ENCODE data around the gene CELF5. TPM values are rescaled to one million over a fixed set of nuclear protein-coding genes. Genes with fewer than 3 reads are reported as not detected.
A peak's percentile ranks its signal among the peaks of the same experiment; 100 is the strongest.

The CELF5 gene
- total and polyA plus RNA-seq, 9 of the 15 experiments (the other 6 are each of a cell fraction or from before 2014, with no cell fraction given) = 0.01 to 0.56 (median 0.22) TPM

GRCh38 chr19:3183721-3184641 lies 40.5 kb upstream of the CELF5 start (continued):
- TF ChIP-seq SMAD4 (CRISPR knock-in tag; conservative IDR thresholded peaks at IDR 0.05) (0 out of 2 replicates have a peak, but pooled peaks have one; percentile 46), BRCA1 (IDR thresholded peaks at IDR 0.05) (no peak), BRCA1 (CRISPR knock-in tag; IDR thresholded peaks at IDR 0.05) (no peak), BCOR (IDR thresholded peaks at IDR 0.05) (peak; percentile 100), POLR3A (IDR thresholded peaks at IDR 0.05; ENCODE audit: borderline replicate concordance, extremely low read depth, insufficient read depth, insufficient read length) (no peak), NFE2L1 (tag; IDR thresholded peaks at IDR 0.05; ENCODE audit: borderline replicate concordance, low read depth) (no peak), ZBTB1 (CRISPR knock-in tag; IDR thresholded peaks at IDR 0.05; ENCODE audit: borderline replicate concordance, low read depth) (no peak), SP2 (IDR thresholded peaks at IDR 0.05; ENCODE audit: extremely low read depth, low read depth, low read length, poor library complexity, severe bottlenecking) (no peak), ZNF324 (CRISPR knock-in tag; IDR thresholded peaks at IDR 0.05) (no peak), ZBTB17 (CRISPR knock-in tag; IDR thresholded peaks at IDR 0.05) (no peak), RNF2 (IDR thresholded peaks at IDR 0.05) (no peak), RCOR1 (IDR thresholded peaks at IDR 0.05; ENCODE audit: borderline replicate concordance in 1 of 2, low read depth in 2 of 2, low read length in 2 of 2) (peak; percentile 39 to 95; a peak in 3 of 4 replicates), NUFIP1 (IDR thresholded peaks at IDR 0.05; ENCODE audit: partially characterized antibody) (no peak), SMAD3 (CRISPR knock-in tag; conservative IDR thresholded peaks at IDR 0.05) (no peak), BACH1 (tag; IDR thresholded peaks at IDR 0.05) (no peak), MEF2D (tag; conservative IDR thresholded peaks at IDR 0.05; ENCODE audit: low read depth) (no peak), SIX5 (IDR thresholded peaks at IDR 0.05; ENCODE audit: borderline replicate concordance in 1 of 2, insufficient read depth in 1 of 2, low read depth in 1 of 2, low read length in 2 of 2) (no peak), ZNF695 (CRISPR knock-in tag; IDR thresholded peaks at IDR 0.05) (no peak), MYBL2 (IDR thresholded peaks at IDR 0.05; ENCODE audit: low read depth) (no peak), MYBL2 (CRISPR knock-in tag; IDR thresholded peaks at IDR 0.05; ENCODE audit: borderline replicate concordance) (no peak), ZNF224 (CRISPR knock-in tag; IDR thresholded peaks at IDR 0.05) (no peak), EHMT2 (IDR thresholded peaks at IDR 0.05) (no peak)
- TF ChIP-seq, protein P1, sequence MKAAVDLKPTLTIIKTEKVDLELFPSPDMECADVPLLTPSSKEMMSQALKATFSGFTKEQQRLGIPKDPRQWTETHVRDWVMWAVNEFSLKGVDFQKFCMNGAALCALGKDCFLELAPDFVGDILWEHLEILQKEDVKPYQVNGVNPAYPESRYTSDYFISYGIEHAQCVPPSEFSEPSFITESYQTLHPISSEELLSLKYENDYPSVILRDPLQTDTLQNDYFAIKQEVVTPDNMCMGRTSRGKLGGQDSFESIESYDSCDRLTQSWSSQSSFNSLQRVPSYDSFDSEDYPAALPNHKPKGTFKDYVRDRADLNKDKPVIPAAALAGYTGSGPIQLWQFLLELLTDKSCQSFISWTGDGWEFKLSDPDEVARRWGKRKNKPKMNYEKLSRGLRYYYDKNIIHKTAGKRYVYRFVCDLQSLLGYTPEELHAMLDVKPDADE (conservative IDR thresholded peaks at IDR 0.05; ENCODE audit: control insufficient read depth, low read depth, low read length) = no peak
- TF ChIP-seq, protein P2, sequence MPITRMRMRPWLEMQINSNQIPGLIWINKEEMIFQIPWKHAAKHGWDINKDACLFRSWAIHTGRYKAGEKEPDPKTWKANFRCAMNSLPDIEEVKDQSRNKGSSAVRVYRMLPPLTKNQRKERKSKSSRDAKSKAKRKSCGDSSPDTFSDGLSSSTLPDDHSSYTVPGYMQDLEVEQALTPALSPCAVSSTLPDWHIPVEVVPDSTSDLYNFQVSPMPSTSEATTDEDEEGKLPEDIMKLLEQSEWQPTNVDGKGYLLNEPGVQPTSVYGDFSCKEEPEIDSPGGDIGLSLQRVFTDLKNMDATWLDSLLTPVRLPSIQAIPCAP (CRISPR knock-in tag; IDR thresholded peaks at IDR 0.05; ENCODE audit: borderline replicate concordance) = no peak
- TF ChIP-seq, protein P3, sequence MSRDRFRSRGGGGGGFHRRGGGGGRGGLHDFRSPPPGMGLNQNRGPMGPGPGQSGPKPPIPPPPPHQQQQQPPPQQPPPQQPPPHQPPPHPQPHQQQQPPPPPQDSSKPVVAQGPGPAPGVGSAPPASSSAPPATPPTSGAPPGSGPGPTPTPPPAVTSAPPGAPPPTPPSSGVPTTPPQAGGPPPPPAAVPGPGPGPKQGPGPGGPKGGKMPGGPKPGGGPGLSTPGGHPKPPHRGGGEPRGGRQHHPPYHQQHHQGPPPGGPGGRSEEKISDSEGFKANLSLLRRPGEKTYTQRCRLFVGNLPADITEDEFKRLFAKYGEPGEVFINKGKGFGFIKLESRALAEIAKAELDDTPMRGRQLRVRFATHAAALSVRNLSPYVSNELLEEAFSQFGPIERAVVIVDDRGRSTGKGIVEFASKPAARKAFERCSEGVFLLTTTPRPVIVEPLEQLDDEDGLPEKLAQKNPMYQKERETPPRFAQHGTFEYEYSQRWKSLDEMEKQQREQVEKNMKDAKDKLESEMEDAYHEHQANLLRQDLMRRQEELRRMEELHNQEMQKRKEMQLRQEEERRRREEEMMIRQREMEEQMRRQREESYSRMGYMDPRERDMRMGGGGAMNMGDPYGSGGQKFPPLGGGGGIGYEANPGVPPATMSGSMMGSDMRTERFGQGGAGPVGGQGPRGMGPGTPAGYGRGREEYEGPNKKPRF (IDR thresholded peaks at IDR 0.05; ENCODE audit: low read depth, low read length) = no peak

All from K562 (cell line).